Panc1 (cell line): ENCODE measurements around the gene SLX4IP. TPM values are rescaled to one million over a fixed set of nuclear protein-coding genes. Genes with fewer than 3 reads are reported as not detected.

Source experiments
- ATAC-seq: fragments of 200-7000 bp; cut with Tn5 transposase; 2 replicates; pipeline ENCODE4 v1.9.1; 2020; ENCODE audit warnings: mild to moderate bottlenecking, moderate library complexity
- BruUV-seq: library from RNA; stranded (reverse); fragments of 400-500 nt; replicated peaks from 2 replicates; lab custom pipeline; 2021; lab: Mats Ljungman, UMichigan
- CTCF ChIA-PET: fragments of 300-600 bp; sonication (Branson Sonifier 250); formaldehyde crosslinking; loops from one replicate; lab custom pipeline; 2022; ENCODE audit warnings: antibody characterized with exemption; lab: Charles Lee
- POLR2A ChIA-PET: fragments of 300-600 bp; sonication (Branson Sonifier 250); formaldehyde crosslinking; loops from one replicate; lab custom pipeline; 2022; ENCODE audit warnings: antibody characterized with exemption; lab: Charles Lee
- DNase-seq: peaks from one replicate; pipeline ENCODE4 v3.0.0-alpha.2; 2010; ENCODE audit warnings: low read depth, low spot score
- H3K27ac ChIP-seq: 2 replicates; pipeline ENCODE4 v1.5.1; 2011; ENCODE audit warnings: mild to moderate bottlenecking, low read length, inconsistent platforms
- H3K27me3 ChIP-seq: fragments of 200-500 bp; sonication (Bioruptor generic); 2 replicates; pipeline ENCODE4 v1.6.0; 2014; ENCODE audit warnings: low read length, inconsistent platforms; ENCODE audit not compliant: control insufficient read depth, insufficient read depth
- H3K36me3 ChIP-seq: fragments of 200-500 bp; sonication (Bioruptor generic); 2 replicates; pipeline ENCODE4 v1.5.1; 2014; ENCODE audit warnings: inconsistent platforms, mild to moderate bottlenecking, low read length, moderate library complexity; ENCODE audit not compliant: control insufficient read depth, insufficient read depth
- H3K4me1 ChIP-seq: 2 replicates; pipeline ENCODE4 v1.5.1; 2011; ENCODE audit warnings: inconsistent platforms, mild to moderate bottlenecking, low read length, moderate library complexity; ENCODE audit not compliant: control insufficient read depth, insufficient read depth
- H3K4me3 ChIP-seq, 2 experiments: 2 replicates each; pipeline ENCODE4 v1.5.1; 2011 to 2012; ENCODE audit warnings: low read depth in 2 of 2, low read length in 2 of 2, mild to moderate bottlenecking in 2 of 2, inconsistent platforms in 1 of 2, moderate library complexity in 1 of 2
- H3K9me3 ChIP-seq: fragments of 200-500 bp; sonication (Bioruptor generic); 2 replicates; pipeline ENCODE4 v1.5.1; 2014; ENCODE audit warnings: low read depth, mild to moderate bottlenecking, inconsistent platforms, low read length, moderate library complexity; ENCODE audit not compliant: control insufficient read depth, insufficient read depth
- POLR2AphosphoS5 ChIP-seq: IDR thresholded peaks from 2 replicates; pipeline ENCODE4 v1.6.1; 2012; ENCODE audit warnings: mild to moderate bottlenecking, low read depth, low read length, moderate library complexity
- SIN3A ChIP-seq: IDR thresholded peaks from 2 replicates; pipeline ENCODE4 v1.6.1; 2012; ENCODE audit warnings: low read depth, mild to moderate bottlenecking, low read length, moderate library complexity, borderline replicate concordance; ENCODE audit not compliant: insufficient read depth
- TCF7L2 ChIP-seq: IDR thresholded peaks from 2 replicates; pipeline ENCODE4 v1.6.1; 2011; ENCODE audit warnings: mild to moderate bottlenecking, low read depth, low read length, inconsistent platforms
- in situ Hi-C: cut with HindIII; loops from 2 replicates; pipeline ENCODE4 v1.10.0; 2016; ENCODE audit warnings: low sequenced_read_pairs, low pct_unique_long_range_greater_than_20kb
- intact Hi-C: fragments of 100-400 bp; cut with micrococcal nuclease; formaldehyde crosslinking; loops from one replicate; pipeline ENCODE4 v1.10.0; 2022; ENCODE audit not compliant: unreplicated experiment
- total RNA-seq: library from RNA; stranded (reverse); gene quantifications from one replicate; pipeline ENCODE4 v1.2.1, GENCODE V29; 2021; ENCODE audit not compliant: unreplicated experiment
- TF ChIP-seq, protein P1 (sequence below), 2 experiments: IDR thresholded peaks; 2 replicates each; pipeline ENCODE4 v1.6.1; 2011 to 2012; ENCODE audit warnings: low read depth in 2 of 2, control low read depth in 1 of 2, low read length in 1 of 2, mild to moderate bottlenecking in 1 of 2, moderate library complexity in 1 of 2; ENCODE audit not compliant: insufficient read depth in 1 of 2
- TF ChIP-seq, protein P2 (sequence below): fragments of 450-650 bp; IDR thresholded peaks from 2 replicates; pipeline ENCODE4 v1.5.1; 2017; ENCODE audit warnings: mild to moderate bottlenecking

Gene SLX4IP
- total RNA-seq, 1 experiment from 2014 or later, result 5.4 TPM

DNA sequence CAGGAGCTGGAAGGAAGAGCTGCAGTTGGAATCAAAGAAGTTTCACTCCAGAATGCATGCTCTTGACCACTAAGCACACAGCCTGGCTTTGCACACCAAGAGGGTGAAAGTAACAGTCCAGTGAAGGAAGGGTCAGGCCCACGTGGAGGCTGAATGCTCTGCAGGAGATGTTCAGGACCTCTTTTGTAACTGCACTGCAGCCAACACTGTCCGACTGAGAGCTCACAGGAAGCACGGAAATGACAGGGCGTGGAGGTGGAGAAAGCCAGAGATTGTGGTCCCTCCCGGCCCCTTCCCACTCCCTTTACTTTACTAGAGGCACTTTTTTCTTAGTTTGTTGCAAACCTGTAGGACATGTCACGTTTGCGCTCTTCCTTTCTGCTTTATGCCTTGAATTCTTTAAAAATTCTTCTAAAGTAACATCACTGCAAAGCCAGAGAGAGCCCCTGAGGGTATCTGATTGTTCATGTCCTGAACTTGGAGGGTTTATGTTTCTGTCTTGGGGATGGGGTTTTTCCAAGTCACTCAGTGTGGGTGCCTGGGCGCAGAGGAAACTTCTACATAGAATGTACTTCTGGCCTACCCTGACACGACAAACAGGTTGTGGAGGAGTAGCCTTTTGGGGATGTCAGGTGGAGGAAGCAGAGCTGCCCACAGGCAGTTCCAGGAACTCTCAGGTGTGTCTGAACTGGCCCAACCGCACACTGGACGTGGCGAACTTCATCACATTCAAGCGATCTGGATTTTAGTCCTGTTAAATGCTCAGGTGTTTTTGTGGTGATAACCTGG lies 197.8 kb downstream of the SLX4IP start:
- Histone ChIP-seq H3K27ac (no peak overlapping the region), H3K36me3 (no peaks in the 10 kb centered on the region), H3K9me3 (no peaks in the 10 kb centered on the region), H3K4me1 (no peaks in the 10 kb centered on the region), H3K27me3 (no peaks in the 10 kb centered on the region), H3K4me3 (no peak overlapping the region)
- no peak for DNase-seq
- ATAC-seq, result no peak
- ChIA-PET CTCF (no interaction called here), POLR2A (no interaction called here)
- intact Hi-C loops, result no loop called here
- BruUV-seq, result no TSS peak
- TF ChIP-seq SIN3A, result no peak
- TF ChIP-seq, protein P1, sequence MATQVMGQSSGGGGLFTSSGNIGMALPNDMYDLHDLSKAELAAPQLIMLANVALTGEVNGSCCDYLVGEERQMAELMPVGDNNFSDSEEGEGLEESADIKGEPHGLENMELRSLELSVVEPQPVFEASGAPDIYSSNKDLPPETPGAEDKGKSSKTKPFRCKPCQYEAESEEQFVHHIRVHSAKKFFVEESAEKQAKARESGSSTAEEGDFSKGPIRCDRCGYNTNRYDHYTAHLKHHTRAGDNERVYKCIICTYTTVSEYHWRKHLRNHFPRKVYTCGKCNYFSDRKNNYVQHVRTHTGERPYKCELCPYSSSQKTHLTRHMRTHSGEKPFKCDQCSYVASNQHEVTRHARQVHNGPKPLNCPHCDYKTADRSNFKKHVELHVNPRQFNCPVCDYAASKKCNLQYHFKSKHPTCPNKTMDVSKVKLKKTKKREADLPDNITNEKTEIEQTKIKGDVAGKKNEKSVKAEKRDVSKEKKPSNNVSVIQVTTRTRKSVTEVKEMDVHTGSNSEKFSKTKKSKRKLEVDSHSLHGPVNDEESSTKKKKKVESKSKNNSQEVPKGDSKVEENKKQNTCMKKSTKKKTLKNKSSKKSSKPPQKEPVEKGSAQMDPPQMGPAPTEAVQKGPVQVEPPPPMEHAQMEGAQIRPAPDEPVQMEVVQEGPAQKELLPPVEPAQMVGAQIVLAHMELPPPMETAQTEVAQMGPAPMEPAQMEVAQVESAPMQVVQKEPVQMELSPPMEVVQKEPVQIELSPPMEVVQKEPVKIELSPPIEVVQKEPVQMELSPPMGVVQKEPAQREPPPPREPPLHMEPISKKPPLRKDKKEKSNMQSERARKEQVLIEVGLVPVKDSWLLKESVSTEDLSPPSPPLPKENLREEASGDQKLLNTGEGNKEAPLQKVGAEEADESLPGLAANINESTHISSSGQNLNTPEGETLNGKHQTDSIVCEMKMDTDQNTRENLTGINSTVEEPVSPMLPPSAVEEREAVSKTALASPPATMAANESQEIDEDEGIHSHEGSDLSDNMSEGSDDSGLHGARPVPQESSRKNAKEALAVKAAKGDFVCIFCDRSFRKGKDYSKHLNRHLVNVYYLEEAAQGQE (IDR thresholded peaks at IDR 0.05; ENCODE audit: insufficient read depth in 1 of 2, low read depth in 2 of 2, low read length in 1 of 2), result no peak
- TF ChIP-seq, protein P2, sequence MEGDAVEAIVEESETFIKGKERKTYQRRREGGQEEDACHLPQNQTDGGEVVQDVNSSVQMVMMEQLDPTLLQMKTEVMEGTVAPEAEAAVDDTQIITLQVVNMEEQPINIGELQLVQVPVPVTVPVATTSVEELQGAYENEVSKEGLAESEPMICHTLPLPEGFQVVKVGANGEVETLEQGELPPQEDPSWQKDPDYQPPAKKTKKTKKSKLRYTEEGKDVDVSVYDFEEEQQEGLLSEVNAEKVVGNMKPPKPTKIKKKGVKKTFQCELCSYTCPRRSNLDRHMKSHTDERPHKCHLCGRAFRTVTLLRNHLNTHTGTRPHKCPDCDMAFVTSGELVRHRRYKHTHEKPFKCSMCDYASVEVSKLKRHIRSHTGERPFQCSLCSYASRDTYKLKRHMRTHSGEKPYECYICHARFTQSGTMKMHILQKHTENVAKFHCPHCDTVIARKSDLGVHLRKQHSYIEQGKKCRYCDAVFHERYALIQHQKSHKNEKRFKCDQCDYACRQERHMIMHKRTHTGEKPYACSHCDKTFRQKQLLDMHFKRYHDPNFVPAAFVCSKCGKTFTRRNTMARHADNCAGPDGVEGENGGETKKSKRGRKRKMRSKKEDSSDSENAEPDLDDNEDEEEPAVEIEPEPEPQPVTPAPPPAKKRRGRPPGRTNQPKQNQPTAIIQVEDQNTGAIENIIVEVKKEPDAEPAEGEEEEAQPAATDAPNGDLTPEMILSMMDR, result no peak
- no peak for TF ChIP-seq POLR2AphosphoS5
- TF ChIP-seq TCF7L2, result no peak
- in situ Hi-C loops, result no loop called here

DNA sequence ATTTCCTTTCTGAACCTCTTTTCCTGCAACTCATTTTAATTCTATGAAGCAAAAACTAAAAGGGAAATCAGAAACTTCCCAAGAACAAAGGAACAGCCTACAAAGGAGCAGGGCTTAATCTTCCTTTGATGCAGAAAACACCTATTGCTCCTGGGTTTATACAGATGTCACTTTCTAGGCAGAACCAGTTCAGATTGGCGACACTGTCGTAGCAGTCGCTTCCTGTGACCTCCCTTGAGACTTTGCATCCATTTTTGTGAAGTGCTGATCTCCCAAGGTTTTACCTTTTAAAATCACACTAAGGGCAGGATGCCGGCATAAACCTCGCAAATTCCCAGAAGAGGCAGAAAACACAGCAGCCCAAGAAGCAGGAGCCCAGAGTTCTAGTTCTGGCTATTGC lies 198.6 kb downstream of the SLX4IP start:
- in situ Hi-C loops (no loop called here), intact Hi-C loops (no loop called here)
- ATAC-seq (no peak), DNase-seq (no peak)
- Histone ChIP-seq H3K4me1 (no peaks in the 10 kb centered on the region), H3K36me3 (peaks cover 6% of the 10 kb centered on the region), H3K9me3 (no peaks in the 10 kb centered on the region), H3K4me3 (no peak overlapping the region), H3K27me3 (no peaks in the 10 kb centered on the region), H3K27ac (no peak overlapping the region)
- TF ChIP-seq, protein P2, result no peak
- TF ChIP-seq, protein P1 (IDR thresholded peaks at IDR 0.05; ENCODE audit: insufficient read depth in 1 of 2, low read depth in 2 of 2, low read length in 1 of 2), result no peak
- TF ChIP-seq TCF7L2 (no peak), SIN3A (no peak), POLR2AphosphoS5 (no peak)
- ChIA-PET POLR2A (no interaction called here), CTCF (no interaction called here)
- no TSS peak for BruUV-seq
